Lung (tissue), 12 donors: ENCODE results near the gene VCAN. TPM values are rescaled to one million over a fixed set of nuclear protein-coding genes. Genes with fewer than 3 reads are reported as not detected.

Experiments
- ATAC-seq: fragments of 200-7000 bp; cut with Tn5 transposase; one replicate; pipeline ENCODE4 v1.9.1; 2020; ENCODE audit warnings: moderate number of reproducible peaks; ENCODE audit not compliant: insufficient read depth, low FRiP score
- DNase-seq, 3 donors: peaks; one replicate each; pipeline ENCODE4 v3.0.0-alpha.2; 2013 to 2017
- H3K27ac ChIP-seq, 2 donors: one replicate each; pipeline ENCODE4 v1.5.1; 2013; ENCODE audit warnings: mild to moderate bottlenecking in 2 of 2, moderate library complexity in 2 of 2, control low read depth in 1 of 2, inconsistent platforms in 1 of 2, low read depth in 1 of 2, low read length in 1 of 2
- H3K27me3 ChIP-seq, 3 donors: one replicate each; pipeline ENCODE4 v1.5.1; 2013; ENCODE audit warnings: low read length in 2 of 3; ENCODE audit not compliant: control insufficient read depth in 3 of 3, insufficient read depth in 3 of 3
- H3K36me3 ChIP-seq, 4 donors: one replicate each; pipeline ENCODE4 v1.5.1; 2013; ENCODE audit warnings: low read length in 4 of 4, mild to moderate bottlenecking in 1 of 4, moderate library complexity in 1 of 4; ENCODE audit not compliant: control insufficient read depth in 4 of 4, insufficient read depth in 4 of 4
- H3K4me1 ChIP-seq, 5 donors: one replicate each; pipeline ENCODE4 v1.5.1; 2013; ENCODE audit warnings: low read length in 5 of 5, mild to moderate bottlenecking in 2 of 5, moderate library complexity in 1 of 5; ENCODE audit not compliant: control insufficient read depth in 5 of 5, insufficient read depth in 5 of 5
- H3K4me3 ChIP-seq: one replicate; pipeline ENCODE4 v1.5.1; 2013; ENCODE audit warnings: mild to moderate bottlenecking, control low read depth, moderate library complexity
- H3K9ac ChIP-seq, 2 donors: one replicate each; pipeline ENCODE4 v1.5.1; 2013; ENCODE audit warnings: low read length in 2 of 2, control low read depth in 1 of 2; ENCODE audit not compliant: insufficient read depth in 1 of 2
- H3K9me3 ChIP-seq, 4 donors: one replicate each; pipeline ENCODE4 v1.5.1; 2013; ENCODE audit warnings: low read length in 3 of 4, mild to moderate bottlenecking in 1 of 4, moderate library complexity in 1 of 4; ENCODE audit not compliant: control insufficient read depth in 4 of 4, insufficient read depth in 3 of 4
- WGBS, 2 donors: extraction: QIAGEN DNeasy Blood & Tissue Kit; methylation state at CpG; one replicate each; pipeline ENCODE4 v1.1.7; 2013; 5-methylcytosine and 5-hydroxymethylcytosine counted together
- polyA plus RNA-seq, 2 donors: library from polyadenylated mRNA; stranded (reverse); fragments of 200-250 nt; gene quantifications; one replicate each; pipeline ENCODE4 v1.2.1, GENCODE V29; 2013
- total RNA-seq, 2 donors: library from RNA; depleted of rRNA in 1 of 2; stranded (reverse); fragments of >200 nt in 1 of 2; gene quantifications; one replicate each; pipeline ENCODE4 v1.2.1, GENCODE V29; 2014 to 2021
- TF ChIP-seq, protein P1 (sequence below): IDR thresholded peaks from 2 replicates; pipeline ENCODE4 v1.5.1; 2012; ENCODE audit warnings: mild to moderate bottlenecking; ENCODE audit errors: control extremely low read depth, extremely low read depth
- donor health status: control.
- donor health status: control.
- donor health status: Bipolar disorder and iron deficiency.
- donor health status: healthy.
- donor health status: DM: yes; HTN: yes; CAD: no.

VCAN gene
- total and polyA plus RNA-seq, 4 donors = 11.6 to 276 (median 156) TPM

DNA sequence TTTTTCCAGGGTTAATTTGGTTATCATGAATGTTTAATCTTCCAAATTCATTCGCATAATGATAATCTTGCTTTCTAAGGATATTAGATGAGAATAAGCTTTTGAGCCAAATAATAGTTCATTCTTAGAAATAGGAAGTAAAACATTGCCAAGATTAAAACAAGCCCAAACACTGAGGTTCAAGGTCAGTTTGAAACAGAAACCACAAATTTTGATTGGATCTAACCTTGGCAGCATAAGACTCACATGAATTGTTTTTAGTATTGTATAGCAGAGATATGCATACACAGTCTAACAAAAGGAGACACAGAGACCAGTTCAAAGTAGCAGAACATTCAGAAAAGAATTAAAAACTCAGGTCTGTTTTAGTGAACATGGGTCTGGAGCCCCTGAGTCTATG lies 43.4 kb upstream of the VCAN start:
- no peak for ATAC-seq

DNA sequence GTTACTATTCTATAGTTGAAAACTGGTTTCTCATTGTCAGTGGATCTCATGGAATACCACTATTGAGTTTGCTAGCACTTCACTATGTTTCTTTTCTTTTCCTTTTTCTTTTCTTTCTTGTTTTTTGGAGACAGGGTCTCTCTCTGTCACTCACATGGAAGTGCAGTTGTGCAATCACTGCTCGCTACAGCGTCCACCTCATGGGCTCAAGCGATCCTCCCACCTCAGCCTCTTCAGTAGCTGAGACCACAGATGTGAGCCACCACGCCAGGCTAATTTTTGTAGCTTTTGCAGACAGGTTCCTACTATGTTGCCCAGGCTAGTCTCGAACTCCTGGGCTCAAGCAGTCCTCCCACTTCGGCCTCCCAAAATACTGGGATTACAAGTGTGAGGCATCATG lies 42.7 kb upstream of the VCAN start:
- no peaks in the 10 kb centered on the region for H3K36me3 ChIP-seq
- no peaks in the 10 kb centered on the region for H3K9me3 ChIP-seq
- no peak for ATAC-seq
- no peak overlapping the region for H3K9ac ChIP-seq
- H3K4me1 ChIP-seq = peaks cover 0 to 10% (median 0%) of the 10 kb centered on the region in 5 donors
- H3K27ac ChIP-seq = no peak overlapping the region
- WGBS, 2 donors = 87 to 88% methylated on average over 6 of the region's 6 CpGs
- no peak overlapping the region for H3K4me3 ChIP-seq
- TF ChIP-seq, protein P1, sequence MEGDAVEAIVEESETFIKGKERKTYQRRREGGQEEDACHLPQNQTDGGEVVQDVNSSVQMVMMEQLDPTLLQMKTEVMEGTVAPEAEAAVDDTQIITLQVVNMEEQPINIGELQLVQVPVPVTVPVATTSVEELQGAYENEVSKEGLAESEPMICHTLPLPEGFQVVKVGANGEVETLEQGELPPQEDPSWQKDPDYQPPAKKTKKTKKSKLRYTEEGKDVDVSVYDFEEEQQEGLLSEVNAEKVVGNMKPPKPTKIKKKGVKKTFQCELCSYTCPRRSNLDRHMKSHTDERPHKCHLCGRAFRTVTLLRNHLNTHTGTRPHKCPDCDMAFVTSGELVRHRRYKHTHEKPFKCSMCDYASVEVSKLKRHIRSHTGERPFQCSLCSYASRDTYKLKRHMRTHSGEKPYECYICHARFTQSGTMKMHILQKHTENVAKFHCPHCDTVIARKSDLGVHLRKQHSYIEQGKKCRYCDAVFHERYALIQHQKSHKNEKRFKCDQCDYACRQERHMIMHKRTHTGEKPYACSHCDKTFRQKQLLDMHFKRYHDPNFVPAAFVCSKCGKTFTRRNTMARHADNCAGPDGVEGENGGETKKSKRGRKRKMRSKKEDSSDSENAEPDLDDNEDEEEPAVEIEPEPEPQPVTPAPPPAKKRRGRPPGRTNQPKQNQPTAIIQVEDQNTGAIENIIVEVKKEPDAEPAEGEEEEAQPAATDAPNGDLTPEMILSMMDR = no peak
- DNase-seq = no peak
- no peaks in the 10 kb centered on the region for H3K27me3 ChIP-seq

More for the DNA sequence above, 43.4 kb upstream of the VCAN start:
- Histone ChIP-seq H3K4me1 (peaks cover 0 to 10% (median 0%) of the 10 kb centered on the region in 5 donors), H3K9ac (no peak overlapping the region), H3K9me3 (no peaks in the 10 kb centered on the region), H3K27ac (no peak overlapping the region), H3K4me3 (no peak overlapping the region), H3K36me3 (no peaks in the 10 kb centered on the region), H3K27me3 (no peaks in the 10 kb centered on the region)
- peak in 2 of 3 donors; percentile 61 to 78 for DNase-seq
- TF ChIP-seq, protein P1 = no peak
- 82 to 83% methylated on average over 1 of the region's 1 CpG for WGBS, 2 donors

DNA sequence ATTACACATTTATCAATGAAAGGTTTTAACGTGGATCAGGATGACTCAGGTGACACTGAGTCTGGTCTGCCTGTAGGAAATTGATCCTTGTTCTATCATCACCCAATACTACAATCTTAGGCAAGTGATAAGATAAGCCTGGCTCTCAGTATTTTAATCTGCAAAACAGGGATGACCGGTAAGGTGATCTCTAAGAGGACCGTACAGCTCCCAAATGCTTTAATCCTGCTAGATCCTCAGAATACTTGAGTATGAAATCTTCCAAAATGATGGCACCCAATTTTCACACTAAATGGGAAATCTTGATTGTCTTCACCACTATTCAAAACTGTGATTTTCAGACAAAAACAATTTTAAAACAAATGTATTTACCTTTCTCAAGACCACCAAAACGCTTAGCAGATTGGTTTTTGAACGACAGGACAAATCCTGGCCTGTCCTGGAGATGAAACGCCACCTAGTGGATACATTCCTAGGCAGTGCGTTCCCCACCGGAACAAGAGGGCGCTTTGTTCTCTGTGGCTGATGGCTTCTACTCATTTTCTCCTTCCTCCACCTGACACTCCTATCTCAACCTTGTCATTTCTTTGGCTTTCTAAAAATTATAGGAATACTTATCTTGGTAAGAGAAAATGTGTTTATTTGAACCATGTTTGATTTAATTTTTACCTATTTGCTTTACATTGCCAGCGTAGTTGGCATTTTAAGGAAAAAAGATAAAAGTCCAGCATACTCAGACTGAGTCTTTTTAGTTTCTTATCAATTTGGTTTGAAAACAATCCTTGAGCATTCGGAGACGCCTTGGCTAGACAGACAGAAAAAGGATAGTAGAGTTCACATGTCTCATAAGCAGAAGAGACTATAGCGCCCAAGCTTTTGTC lies 41.2 kb upstream of the VCAN start:
- TF ChIP-seq, protein P1 = peak; percentile 71
- no peaks in the 10 kb centered on the region for H3K36me3 ChIP-seq
- DNase-seq = peak; percentile 64 to 83 (median 70)
- no peak overlapping the region for H3K4me3 ChIP-seq
- H3K27ac ChIP-seq = no peak overlapping the region
- no peaks in the 10 kb centered on the region for H3K27me3 ChIP-seq
- 41 to 47% methylated on average over 13 of the region's 13 CpGs for WGBS, 2 donors
- peaks cover 0 to 10% (median 0%) of the 10 kb centered on the region in 5 donors for H3K4me1 ChIP-seq
- ATAC-seq = no peak
- H3K9ac ChIP-seq = no peak overlapping the region
- no peaks in the 10 kb centered on the region for H3K9me3 ChIP-seq
